HG03039 (cell line): ENCODE data around the gene ELL.
A peak's percentile ranks its signal among the peaks of the same experiment; 100 is the strongest.
"Not testable (repeated sequence)": the region's sequence is repeated elsewhere in the genome, so short reads cannot be mapped to it uniquely, and the experiment has no call there.

Experiments used
- ATAC-seq: cut with Tn5 transposase; IDR thresholded peaks from one replicate; pipeline ENCODE4 v1.9.1; 2021; ENCODE audit warnings: mild to moderate bottlenecking, moderate library complexity; ENCODE audit not compliant: unreplicated experiment

The ELL gene

DNA sequence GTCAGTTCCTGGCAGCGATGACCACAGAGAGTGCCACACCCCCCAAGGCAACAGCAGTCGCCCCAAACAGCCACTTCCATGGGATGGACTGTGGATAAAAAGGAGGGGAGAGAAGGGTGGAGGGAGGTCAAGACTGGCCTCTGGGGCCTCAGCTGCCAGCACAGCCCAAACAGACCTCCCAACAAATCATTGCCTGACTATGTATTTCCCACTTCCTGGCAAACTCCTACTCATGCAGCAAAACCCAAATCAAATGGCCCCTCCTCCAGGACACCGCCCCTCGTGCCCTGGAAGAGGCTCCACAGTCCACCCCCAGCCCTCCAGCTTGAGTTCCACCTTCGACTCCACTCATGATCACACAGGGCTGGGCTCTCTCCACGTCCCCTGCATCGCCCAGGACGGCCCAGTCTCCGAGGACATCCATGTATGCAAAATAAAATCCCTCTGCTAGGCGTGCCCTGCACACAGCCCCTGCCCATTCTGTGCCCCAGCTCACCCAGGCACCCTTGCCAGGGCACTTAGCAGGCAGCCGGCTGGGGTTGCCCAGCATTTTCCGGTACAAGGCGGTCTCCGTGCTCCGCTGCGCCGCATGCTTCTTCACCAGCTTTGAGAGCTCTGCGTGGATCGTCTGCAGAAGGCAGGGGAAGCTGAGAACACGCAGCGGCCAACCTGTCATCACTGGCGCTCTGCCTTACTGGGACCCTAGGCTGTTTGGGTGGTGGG is 10.5 kb upstream of the ELL start:
- no peak for ATAC-seq

DNA sequence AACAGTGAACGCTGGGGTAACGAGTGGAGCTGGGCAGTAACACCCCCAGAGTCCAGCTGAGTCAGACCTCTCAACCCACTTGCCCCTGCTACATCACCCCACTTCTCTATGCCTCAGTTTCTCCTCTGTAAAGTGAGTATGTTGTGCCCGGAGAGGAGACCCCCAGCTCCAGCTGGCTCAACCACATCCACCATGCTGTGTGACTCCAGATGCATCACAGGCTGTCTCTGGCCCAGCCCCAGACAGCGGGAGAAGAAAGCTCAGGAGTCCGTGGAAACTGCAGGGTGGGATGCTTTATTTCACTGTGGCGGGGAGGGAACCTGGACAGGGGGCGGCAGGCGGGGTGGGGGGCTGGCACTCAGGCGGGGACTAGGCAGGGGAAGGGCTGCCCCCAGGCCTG is 9.6 kb upstream of the ELL start:
- ATAC-seq: no peak

DNA sequence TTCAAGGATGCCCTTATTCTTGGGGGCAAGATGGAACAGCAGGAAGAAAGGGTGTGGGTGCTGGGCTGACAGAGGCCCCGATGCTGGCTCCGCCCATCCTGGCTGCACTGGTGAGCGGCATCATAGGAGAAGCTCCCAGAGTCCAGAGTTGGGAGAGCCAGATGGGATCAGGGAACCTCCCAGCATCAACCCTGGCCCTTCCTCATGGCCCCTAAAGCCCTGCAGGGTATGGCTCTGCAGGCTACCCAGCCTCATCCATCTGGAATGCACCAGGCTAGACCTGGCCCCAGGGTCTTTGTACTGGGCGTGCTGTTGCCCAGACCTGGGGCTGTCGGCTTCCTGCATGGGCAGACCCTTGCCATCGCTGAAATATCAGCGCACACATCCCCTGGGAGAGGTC is 7.9 kb upstream of the ELL start:
- ATAC-seq: no peak

DNA sequence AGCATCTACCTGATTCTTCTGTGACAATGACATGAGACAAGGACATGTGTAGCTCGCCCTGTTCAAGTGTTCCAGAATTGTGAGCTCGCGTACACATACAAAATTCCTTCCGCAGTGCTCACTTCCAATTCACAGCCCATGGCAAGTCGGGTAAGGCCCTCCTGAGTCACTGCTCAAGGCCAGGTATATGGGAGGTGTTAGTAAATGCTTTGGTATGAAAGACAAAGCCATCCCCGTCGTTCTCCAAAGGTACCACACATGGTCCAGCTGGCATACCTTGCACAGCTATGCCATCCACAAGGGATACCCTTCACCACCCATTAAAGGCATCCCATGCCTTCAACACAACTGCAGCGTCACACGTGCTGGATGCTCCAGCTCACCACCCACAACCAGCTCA is 4.4 kb upstream of the ELL start:
- no peak for ATAC-seq

DNA sequence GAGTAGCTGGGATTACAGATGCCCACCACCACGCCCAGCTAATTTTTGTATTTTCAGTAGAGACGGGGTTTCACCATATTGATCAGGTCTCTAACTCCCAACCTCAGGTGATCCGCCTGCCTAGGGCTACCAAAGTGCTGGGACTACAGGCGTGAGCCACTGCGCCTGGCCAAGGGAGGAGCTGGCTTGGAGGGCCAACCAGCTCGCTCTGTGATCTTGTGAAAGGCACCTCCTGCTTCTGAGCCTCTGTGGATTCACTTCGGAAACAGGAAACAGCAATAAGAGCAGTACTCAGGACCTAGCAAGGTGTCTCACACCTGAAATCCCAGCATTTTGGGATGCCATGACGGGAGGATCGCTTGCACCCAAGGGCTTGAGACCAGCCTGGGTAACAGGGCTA is 2.0 kb upstream of the ELL start:
- ATAC-seq: no peak

DNA sequence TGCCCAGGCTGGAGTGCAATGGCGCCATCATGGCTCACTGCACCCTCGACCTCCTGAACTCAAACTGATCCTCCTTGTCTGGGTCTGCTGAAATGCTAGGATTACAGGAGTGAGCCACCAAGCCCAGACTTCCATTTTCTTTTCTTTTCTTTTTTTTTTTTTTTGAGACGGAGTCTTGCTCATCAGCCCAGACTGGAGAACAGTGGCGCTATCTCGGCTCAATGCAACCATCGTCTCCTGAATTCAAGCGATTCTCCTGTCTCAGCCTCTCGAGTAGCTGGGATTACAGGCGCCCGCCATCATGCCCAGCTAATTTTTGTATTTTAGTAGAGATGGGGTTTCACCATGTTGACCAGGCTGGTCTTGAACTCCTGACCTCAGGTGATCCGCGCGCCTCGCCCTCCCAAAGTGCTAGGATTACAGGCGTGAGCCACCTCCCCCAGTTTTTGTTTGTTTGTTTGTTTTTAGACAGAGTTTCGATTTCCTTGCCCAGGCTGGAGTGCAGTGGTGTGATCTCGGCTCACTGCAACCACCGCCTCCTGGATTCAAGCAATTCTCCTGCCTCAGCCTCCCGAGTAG is 1.1 kb upstream of the ELL start:
- ATAC-seq: not testable (repeated sequence)

DNA sequence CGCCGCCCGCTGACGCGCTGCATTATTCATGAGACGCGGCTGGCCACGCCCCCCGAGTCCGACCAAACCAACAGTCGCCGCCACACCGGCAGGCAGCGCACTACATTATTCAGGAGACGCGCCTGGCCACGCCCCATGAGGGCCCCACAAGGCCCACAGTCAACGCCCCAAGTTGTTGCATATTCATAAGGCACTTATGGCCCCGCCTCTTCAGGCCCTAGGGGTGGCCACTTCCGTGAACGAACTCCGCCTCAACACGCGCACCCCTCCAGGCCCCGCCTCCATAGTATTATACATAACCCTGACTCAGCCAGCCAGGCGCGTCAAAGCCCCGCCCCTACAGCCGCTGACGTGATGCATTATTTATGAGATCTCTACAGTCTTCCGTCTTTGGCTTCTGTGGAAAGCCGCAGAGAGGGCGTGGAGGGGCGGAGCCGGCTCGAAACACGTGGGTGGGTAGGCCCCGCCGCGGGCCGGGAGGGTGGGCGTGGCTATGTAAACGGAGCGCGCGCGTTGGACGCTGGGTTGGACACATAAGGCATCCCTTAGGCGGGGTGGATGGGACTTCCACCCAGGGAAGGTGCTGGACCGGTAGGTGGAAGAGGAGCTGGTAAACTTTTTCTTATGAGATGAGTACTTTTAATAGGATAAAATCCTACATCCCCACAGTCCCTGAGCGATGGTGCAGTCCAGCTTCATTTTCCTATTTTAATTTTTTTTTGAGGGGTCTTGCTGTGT is 423 bp upstream of the ELL start:
- peak; percentile 80 for ATAC-seq

DNA sequence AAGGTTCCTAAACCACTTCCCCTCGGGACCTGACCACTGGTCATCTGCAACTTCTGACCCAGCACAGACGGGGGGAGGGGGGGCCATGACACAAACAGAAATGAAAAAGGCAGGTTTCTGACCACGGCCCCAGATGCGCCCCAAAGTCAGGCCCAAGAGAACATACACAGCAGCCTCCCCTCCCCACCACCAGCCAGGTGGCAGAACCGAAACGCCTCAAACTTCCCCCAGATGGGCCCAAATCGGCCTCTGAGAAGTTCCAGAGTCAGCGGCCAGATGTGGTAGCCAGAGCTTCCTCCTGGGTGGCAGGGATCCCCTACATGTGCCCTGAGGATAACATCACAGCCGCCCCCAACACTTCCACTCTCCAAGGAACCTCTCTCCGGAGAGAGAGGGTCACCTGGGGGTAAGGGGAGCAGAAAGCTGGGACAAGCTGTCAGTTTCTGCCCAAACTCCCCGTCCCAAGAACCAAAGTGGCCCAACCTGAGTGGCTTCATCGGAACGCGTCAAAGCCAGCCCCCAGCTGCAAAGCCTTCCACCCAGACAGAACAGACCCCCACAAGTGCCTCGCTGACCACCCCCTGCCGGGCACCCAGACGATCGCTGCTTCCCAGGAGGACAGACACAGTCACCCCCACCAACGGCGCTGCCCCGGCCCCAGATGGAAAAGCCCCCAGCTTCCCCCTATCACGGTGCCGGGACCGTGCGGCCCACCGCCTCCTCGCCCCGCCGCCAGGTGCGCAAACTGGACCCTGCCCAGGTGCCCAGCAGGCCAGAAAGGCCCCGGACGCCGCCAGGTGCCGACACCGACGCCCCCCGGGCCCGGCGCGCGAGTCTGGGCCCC is 800 bp downstream of the ELL start:
- ATAC-seq: no peak

DNA sequence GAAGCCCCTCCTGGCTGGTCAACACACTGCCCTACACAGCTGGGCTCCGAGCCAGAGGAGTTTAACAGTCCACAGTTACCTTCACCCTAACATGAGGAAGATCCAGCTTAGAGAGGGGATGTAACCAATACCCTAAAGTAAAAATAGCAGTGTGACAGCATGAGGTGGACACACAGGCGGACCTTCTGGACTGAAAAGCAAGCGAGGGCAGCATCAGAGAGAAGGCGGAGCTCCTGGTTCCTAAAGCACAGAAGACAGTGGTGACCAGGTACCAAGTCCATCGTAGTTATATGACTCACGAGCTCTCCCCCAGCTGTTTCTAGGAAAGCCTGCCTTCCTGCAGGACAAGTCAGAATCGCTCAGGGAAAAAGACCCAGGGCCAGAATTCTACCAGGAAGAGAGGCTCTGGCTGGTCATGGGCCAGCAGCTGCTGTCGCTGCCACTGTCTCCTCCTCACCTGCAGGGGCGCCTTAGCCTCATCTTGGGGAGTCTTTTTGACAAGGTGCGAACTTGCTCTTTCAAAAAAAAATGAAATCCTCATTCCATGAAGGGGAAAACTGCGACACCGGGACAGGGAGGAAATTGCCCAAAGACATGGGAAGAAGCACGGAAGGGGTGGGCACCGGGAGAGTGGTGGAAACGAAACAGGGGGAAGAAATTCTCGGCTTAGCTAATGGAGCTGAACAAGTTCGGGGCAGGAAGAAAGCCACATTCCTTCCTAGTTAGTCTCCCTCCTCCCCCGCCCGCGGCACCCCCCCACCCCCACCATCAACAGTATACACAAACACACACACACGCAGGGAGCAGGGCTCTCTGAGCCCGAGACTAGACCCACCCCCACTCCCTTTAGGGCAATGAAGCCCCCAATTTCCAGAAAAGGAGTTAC is 1.7 kb downstream of the ELL start:
- ATAC-seq: no peak

DNA sequence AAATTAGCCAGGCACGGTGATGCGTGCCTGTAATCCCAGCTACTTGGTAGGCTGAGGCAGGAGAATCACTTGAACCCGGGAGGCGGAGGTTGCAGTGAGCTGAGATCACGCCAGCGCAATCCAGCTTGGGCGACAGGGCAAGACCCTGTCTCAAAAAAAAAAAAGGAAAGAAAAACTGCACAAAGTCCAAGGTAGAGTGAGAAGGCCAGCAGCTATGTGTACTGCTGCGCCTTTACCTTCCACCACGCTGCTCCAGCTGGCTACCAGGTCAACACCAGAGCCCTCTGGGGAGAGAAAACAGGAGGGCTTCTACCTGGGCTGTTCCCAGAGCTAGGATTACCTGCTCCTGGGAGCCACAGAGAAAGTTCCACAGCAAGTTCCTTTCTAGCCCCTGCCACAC is 3.2 kb downstream of the ELL start:
- ATAC-seq: no peak

DNA sequence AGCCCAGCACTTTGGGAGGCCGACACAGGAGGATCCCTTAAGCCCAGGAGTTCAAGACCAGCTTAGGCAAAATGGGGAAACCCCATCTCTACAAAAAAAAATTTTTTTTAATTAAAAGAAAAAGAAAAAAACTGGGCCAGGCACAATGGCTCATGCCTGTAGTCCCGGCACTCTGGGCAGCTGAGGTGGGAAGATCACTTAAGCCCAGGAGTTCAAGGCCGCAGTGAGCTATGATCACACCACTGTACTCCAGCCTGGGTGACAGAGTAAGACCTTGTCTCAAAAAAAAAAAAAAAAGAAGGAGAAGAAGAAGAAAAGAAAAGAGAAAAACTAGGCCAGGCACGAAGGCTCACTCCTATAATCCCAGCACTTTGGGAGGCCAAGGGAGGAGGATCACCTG is 4.3 kb downstream of the ELL start:
- no peak for ATAC-seq

DNA sequence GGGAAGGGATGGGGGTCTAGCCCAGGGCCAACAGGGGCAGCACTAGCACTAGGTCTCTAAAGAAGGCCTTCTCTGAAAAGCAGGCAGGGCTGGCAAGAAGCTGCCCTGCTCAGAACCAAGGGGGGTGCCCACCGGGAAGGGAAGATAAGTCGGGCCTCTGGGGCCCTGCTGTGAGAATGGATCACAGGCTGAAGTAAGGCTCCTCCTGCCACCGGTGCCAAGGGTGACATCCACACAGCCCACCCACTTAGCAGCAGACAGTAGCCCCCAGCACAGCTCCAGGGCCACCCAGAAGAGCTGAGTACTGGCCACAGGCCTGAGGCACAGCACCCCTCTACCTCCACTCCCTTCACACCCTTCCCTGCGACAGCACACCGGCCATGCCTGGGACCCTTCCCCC is 5.9 kb downstream of the ELL start:
- no peak for ATAC-seq

DNA sequence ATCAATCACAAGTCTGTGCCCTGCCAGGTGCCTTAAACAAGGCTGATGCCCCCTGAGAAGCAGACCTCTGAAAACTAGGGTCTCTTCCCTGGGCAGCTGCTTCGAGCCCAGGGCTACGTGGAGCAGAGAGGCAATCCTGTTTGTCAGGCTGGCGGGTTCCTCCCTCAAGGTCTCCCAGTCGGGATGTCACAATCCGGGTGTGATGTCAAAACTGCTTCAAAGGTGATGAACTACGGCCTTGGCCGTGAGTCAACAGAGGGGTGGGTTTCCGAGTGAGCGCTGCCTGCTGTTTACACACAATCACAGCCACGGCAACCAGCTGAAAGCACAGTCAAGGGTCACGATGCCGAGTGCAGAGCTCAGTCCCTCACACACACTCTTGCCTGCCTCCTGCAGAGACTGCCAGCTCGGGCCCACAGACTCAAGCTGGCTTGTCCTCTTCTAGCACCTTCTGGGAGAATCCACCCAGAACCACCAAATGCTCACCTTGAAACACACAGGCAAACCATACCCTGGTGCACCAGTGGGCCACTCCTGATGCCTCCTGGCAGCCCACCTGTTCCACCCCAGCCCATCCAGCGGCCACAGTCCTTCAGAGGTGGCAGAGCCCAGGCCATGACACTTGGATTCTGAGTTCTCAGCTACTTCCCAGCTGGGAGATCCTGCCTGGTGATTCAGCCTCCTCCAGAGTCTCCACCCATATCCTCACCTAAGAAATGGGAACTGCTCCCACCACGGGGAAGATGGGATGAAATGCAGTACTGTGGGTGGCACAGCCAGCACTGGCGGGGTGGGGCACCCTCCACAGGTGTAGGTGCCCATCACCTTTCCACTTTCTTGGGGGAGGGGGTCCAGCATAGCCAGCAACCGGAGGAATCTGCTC is 6.8 kb downstream of the ELL start:
- ATAC-seq: no peak

DNA sequence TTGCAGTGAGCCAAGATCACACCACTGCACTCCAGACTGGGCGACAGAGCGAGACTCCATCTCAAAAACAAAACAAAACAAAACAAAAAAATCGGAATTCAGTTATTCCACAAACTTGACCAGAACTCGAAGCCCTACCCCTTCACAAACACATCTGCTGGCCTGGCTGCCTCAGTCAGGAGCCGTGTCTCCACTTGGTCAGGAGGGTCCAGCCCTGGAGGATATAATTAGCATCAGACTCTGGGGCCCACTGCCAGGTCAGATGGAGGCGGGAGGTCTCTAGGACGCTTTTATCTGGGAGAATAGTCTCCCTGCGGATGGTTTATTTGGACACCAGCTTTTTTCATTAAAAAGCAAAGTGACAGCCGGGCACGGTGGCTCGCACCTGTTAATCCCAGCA is 8.0 kb downstream of the ELL start:
- no peak for ATAC-seq

DNA sequence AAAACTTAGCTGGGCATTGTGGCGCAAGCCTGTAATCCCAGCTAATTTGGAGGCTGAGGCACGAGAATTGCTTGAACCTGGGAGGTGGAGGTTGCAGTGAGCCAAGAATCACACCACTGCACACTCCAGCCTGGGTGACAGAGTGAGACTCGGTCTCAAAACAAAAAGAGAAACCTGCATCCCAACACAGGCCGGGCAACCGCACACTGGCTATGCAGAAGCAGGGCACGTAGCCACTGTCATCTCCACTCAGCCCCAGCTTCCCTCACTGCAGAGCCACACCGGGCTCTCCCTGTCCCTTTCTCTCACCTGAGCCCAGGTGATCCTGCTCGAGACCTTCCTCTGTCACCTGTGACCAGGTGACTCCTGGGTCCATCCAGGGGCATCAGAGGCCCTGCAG is 11.7 kb downstream of the ELL start:
- ATAC-seq: no peak

DNA sequence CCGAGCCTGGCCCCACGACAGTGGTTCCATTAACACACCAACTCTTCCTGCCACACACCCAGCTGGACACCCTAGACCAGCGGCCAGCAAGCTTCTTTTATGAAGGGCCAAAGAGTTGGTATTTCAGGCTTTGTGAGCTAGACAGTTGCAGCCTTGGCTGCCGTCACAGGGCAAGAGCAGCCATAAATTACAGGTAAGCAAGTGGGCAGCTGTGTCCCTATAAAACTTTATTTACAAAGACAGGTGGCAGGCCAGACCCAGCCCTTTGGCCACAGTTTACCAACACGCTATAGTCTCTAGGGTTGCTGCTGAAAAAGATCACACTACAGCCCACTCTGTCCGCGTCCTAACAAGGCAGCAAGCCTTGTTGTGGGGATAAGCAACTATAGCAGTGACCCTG is 13.3 kb downstream of the ELL start:
- ATAC-seq: no peak

DNA sequence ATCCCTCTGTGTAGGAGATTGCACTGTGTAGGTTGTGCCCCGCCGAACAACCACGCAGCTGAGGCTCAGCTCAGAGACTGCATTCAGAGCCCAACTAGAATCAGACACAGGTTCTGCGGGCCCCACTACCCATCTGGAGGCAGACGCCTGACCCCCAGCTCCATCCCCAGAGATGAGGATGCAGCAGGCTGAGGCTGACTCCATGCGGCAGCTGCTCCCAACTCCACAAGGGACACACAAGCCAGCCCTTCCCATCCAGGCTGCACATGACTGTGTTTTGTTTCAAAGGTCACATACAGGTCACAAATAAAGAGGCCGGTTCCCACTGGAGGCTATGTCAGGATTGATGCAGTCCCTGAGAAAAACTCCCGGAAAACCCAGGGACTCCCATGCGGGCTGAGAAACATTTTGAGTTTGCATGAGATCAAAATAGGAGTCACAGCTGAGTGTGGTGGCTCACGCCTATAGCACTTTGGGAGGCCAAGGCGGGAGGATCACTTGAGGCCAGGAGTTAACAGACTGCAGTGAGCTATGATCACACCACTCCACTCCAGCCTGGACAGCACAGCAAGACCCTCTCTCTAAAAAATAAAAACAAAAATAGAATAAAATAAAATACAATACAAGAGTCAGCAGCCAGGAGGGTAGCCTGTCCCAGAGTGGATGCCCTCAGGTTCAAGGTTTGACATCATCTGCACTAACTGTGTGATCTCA is 14.0 kb downstream of the ELL start:
- ATAC-seq: no peak

DNA sequence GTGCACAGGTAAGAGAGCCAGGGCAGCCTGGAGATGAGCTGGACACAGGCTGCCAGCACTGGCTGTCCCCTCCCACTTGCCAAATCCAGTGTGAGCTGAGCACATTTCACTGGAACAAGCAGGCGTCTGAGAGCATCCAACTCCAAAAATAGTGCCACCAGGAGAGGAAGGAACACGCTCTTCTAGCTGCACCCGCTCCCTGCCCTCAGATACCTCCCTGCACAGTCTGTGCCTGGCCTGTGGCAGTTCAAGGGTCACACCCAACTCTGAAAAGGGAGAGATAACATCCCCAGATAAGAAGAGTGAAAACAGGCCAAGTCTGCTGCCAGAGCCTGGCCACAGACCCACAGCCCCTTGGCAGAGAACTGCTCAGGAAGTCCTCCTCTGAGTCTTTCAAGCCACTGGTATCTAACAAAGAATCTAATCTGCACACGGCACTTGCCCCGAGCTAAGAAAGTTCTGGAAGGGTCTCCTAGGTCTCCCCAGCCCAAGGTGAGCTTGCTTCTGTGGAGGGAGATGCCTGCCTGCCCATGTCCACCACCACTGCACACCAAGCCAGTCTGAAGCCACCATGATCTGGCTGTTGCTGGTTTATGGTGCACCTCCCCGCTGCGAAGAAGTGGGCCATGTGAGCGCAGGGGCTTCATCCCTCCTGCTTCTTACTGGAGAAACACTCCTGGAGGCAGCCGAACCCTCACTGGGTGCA is 14.7 kb downstream of the ELL start:
- no peak for ATAC-seq
